DLD1 (cell line): ENCODE measurements around the gene CLIP1.

Experiments used
- in situ Hi-C: cut with HindIII; loops from 2 replicates; pipeline ENCODE4 v1.10.0; 2017; ENCODE audit warnings: low sequenced_read_pairs

The CLIP1 gene

GRCh38 chr12:122322501-122322900 lies 100.0 kb downstream of the CLIP1 start:
- in situ Hi-C loops: no loop called here

DNA sequence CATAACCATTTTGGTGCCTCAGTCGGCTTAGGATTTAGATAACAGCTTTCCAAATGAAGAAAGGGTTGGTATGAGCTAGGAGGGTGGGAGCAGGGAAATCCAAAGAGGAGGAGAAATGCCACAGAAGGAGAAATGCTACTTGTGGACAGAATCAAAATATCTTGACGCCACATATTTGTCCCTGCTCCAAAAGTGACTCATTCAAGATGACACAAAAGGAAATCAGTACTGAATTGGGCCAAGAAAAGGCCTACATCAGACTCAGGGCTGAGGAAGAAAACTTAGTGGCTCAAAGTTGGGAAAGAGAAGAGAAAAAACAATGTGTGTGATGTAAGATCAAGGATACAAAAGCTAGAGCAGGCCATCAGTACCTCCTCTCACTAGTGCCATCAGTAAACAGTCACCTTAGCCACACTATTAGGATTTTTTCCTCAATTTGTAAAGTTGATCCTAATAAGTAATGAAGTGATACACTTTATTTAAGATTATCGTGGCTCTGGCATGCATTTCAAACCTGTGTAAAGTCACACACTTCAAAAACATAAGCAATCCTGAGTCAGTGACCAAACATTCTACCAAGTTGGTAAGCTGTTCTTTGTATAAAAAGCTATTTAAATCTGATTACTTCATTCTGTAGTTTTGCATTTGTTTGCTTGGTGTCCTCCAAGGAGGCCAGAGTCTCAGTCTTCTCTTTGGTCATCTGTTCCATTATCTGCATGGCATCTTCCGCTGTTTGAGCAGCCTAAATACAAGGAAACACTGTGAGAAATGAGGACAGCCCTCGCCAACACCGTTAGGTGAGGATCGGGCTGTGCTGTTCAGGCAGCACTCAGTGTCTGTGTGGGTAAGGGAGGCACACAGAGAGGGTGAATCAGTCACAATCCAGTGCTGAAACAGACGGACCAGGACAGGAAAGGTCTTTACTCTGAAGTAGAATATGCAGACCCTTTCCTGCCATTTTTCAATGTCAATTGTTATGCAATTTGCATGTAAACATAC lies 103.6 kb downstream of the CLIP1 start:
- in situ Hi-C loops: no loop called here

DNA sequence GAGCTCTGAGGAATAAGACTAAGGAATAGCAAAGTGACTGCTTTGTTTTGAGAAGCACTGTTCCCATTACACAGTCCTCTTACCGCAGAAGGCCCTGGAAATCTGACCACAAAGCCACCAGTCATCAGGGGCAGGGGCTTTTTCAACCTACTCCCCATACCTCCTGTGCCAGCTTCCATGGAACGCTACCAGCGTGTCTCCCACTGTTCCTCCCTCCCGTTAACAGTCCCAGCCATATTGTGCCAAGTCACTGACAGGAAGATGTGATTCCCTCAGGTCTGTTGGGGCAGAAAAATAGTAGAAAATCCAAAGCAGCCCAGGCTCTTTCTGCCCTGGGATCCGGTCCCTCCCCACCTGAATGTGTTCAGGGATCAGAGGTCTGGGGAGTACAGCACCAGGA lies 109.5 kb downstream of the CLIP1 start:
- in situ Hi-C loops: no loop called here

DNA sequence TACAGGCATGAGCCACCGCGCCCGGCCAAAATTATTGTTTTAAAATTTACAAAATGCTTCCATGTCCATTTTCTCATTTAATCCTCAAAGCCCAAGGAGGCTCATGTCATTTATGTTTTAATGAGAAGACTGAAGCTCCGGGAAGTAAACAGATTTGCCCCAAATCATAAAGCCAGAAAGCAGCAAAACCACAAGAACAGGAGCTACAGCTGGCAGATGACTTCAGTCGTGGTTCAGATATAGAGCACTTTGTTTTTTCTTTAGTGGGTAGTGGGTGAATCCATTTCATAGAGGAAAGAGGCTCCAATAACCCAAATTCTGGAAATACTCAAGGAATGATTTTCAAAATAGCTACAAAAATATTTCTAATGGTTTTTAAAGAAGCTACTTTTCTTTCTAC lies 110.8 kb downstream of the CLIP1 start:
- in situ Hi-C loops: no loop called here

- in situ Hi-C loops: no loop called here
Measured at GRCh38 chr12:122310626-122311333, 111.7 kb downstream of the CLIP1 start.

DNA sequence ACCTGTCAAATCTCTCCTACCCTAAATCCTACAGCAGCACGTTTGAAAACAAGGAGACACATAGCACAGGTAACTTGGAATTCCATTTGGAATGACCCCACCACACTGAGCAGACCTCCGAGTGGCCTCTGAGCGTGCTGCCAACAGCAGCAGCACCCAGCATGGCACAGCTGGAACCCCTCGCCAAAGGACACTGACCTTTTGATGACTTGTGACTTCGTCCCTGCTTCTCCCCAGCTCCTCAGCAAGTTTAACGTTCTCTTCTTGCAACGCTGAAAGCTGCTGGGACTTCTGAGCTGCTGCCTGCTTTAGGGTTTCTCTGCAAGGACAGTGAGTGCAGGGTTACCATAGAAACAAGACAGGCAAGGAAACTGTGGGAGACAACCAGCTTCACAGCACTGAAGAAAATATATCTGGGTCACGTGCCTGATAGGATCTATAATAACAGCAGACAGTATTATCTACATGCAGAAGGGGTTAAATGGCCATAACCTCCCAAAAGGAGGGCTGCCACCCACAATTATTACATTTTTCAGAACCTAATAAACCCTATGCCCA lies 112.8 kb downstream of the CLIP1 start:
- in situ Hi-C loops: no loop called here

GRCh38 chr12:122308811-122309210 lies 113.7 kb downstream of the CLIP1 start:
- in situ Hi-C loops: no loop called here

DNA sequence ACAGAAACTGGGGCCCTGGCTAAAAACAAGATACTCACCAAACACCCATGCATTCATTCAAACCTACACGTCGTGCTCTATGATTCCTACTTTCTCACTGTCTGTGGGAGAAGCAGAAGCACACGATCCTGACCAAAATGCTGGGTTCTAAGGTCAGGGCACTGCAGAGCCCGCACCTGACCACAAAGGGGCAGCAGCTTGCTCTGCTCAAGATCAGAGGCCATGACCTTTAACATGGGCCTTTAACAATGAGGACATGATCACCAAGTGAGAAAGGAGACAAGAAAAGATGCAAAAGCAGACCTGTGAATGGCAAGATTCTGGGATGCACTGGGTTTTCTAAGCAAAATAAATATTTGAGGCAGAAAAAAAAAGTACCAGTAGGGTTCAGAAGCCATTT lies 116.1 kb downstream of the CLIP1 start:
- in situ Hi-C loops: no loop called here

GRCh38 chr12:122304924-122305323 lies 117.5 kb downstream of the CLIP1 start:
- in situ Hi-C loops: no loop called here

GRCh38 chr12:122303068-122303467 lies 119.4 kb downstream of the CLIP1 start:
- in situ Hi-C loops: no loop called here

GRCh38 chr12:122298071-122298748 lies 124.3 kb downstream of the CLIP1 start:
- in situ Hi-C loops: no loop called here

DNA sequence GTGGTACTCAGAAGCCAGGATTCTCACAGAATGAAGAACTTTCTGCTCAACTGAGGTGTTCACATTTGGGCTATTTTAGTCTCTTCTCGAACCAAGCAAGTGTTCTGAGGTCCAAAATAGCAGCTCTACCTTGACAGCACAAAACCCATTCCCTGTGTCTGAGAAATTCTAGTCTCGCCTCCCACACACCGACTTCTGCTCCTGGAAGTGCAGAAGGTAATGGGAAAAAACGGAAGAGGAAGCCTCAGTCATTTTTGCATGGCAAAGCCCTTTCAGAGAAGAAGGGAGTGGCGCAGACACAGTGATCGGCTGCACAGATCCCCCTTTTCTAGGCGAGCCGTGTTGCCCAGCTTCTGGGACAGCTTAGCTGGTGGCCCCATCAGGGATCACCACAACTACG lies 125.0 kb downstream of the CLIP1 start:
- in situ Hi-C loops: no loop called here

- in situ Hi-C loops: no loop called here
Measured at GRCh38 chr12:122295877-122296276, 126.6 kb downstream of the CLIP1 start.

- in situ Hi-C loops: no loop called here
Measured at GRCh38 chr12:122293081-122293480, 129.4 kb downstream of the CLIP1 start.

- in situ Hi-C loops: no loop called here
Measured at GRCh38 chr12:122291431-122291830, 131.0 kb downstream of the CLIP1 start.

DNA sequence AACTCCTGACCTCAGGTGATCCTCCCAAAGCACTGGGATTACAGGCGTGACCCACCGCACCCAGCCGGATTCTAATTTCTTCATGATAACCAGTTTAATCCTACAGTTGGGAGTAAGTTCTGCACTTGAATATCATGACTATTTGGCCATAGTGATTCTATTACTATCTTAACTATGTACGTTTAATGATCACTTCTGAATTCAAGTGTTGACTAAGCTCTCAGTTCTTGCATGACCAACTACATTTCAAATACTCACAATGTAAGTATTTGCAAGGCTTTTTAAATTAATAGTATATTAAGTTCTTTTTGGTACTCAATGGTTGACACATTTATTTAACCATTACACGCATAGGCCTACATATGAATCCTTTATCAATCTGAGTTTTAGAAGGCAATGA lies 138.8 kb downstream of the CLIP1 start:
- in situ Hi-C loops: no loop called here

DNA sequence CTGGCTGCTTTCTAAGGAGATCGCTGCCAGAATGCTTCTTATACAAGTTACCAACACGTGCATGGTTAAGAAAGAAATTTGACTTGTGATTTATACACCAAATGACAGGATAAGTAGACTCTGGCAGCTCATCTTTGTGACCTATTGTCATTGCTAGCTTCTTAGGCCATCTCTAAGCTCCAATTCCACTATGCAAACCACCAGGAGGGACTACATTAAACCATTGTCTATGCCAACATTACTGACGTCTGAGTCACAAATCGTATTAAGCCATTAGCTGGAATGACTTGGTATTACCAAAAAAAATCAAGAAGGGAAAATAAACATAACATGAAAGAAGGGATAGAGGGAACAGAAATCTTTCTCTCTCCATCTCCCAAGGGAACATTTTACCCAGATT lies 140.4 kb downstream of the CLIP1 start:
- in situ Hi-C loops: no loop called here

GRCh38 chr12:122276242-122276641 lies 146.2 kb downstream of the CLIP1 start:
- in situ Hi-C loops: loop anchor here (5.0 kb wide), 1 partner anchor 66 kb away; no protein-coding TSS in a partner anchor

DNA sequence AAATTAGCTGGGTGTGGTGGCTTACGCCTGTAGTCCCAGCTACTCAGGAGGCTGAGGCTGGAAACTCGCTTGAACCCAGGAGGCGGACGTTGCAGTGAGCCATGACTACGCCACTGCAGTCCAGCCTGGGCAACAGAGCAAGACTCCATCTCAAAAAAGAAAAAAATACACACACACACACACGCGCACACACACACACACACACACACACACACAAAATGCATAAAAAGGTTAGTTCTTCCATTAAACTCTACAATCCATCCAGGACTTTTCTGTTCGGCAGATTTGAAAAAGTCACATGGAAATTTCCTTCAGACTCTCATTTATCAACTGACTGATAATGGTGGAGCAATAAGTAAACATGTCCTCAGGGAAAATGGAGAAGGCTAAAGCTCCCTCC lies 147.0 kb downstream of the CLIP1 start:
- in situ Hi-C loops: loop anchor here (5.0 kb wide), 1 partner anchor 67 kb away; no protein-coding TSS in a partner anchor

- in situ Hi-C loops: no loop called here
Measured at GRCh38 chr12:122266230-122266901, 156.1 kb downstream of the CLIP1 start, which contains the start of gene VPS33A. VPS33A (minus strand) TSS chr12:122266494; CDS start chr12:122266408, 86 bp downstream.
